ENCODE measurements around the gene AFF3.
A peak's percentile ranks its signal among the peaks of the same experiment; 100 is the strongest.
"Not testable (repeated sequence)": the region's sequence is repeated elsewhere in the genome, so short reads cannot be mapped to it uniquely, and the experiment has no call there.

AFF3 gene

GRCh38 chr2:99802734-99803133, 339.7 kb downstream of the AFF3 start:
- DNase-seq, result no peak

DNA sequence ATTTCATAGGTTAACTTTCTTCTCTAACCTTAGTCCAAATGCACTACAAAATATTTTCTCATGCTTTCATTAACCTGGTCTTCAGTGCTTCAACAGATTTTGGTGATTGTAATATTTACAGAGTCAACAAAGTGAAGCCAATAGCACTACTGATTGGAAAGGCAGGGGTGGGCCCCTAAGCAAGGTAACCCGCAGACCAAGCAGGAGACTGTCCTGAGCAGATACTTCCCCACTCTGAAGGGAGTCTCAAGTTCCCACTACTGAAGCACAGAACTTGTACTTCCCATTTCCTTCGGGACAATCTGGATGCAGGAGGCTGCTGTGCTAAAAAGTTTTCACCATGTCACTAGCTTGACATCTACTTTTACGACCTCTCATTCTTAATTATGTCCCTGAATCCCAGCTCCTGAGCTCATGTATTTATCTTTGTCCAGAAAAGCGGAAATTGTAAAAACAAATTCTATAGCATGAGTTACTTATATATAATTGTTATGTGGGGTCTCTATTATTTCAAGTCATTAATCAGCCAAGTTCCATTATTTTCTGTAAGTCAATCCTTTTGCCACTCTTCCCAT, 341.0 kb downstream of the AFF3 start:
- DNase-seq, result no peak

DNA sequence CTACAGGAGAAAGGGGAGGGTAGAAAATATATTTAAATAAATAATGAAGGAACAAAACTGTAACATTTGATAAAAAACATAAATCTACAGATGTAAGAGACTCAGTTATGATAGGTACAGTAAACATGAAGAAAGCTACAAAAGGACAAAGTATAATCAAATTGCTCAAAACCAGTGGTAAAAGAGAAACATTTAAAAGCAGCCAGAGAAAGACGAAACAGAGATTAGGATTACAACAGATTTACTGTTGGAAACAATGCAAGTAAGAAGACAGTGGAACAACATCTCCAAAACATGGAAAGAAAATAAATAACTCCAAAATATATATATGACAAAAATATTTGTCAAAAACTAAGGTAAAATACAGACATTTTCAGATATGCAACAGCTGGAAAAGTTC, 344.9 kb downstream of the AFF3 start:
- DNase-seq, result no peak

- DNase-seq, result no peak
These were observed 348.0 kb downstream of the AFF3 start for GRCh38 chr2:99794414-99794813.

DNA sequence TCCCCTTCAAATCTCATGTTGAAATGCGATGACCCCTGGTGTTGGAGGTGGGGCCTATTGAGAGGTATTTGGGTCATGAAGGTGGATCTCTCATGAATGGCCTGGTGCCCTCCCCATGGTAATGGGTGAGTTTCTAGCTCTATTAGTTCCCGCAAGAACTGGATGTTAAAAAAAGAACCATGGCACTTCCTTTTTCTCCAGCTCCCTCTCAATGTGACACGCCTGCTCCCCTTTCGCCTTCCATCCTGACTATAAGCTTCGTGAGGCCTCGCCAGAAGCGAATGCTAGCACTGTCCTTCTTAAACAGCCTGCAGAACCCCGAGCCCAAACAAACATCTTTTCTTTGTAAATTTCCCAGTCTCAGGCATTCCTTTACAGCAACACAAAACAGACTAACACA, 349.4 kb downstream of the AFF3 start:
- no peak for DNase-seq

GRCh38 chr2:99789849-99790248, 352.5 kb downstream of the AFF3 start:
- no peak for DNase-seq

DNA sequence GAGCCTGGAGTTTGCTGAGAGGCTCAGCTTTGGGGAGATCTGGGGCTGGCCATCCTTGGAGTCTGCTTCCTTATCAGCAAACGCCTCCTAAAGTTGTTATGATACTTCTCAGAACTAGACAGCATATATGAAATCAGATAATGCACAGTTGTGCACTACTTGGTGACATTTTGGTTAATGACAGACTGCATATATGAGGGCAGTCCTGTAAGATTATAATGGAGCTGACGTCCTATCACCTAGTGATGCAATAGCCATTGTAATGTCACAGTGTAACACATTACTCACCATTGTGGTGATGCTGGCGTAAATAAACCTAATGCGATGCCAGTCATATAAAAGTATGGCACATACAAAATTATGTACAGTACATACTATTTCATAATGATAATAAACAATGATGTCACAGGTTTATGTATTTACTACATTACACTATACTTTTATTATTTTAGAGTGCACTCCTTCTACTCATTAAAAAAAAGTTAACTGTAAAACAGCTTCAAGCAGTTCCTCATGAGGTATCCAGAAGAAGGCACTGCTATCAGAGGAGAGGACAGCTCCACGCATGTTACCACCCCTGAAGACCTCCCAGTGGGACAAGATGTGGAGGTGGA, 354.5 kb downstream of the AFF3 start:
- DNase-seq, result no peak

DNA sequence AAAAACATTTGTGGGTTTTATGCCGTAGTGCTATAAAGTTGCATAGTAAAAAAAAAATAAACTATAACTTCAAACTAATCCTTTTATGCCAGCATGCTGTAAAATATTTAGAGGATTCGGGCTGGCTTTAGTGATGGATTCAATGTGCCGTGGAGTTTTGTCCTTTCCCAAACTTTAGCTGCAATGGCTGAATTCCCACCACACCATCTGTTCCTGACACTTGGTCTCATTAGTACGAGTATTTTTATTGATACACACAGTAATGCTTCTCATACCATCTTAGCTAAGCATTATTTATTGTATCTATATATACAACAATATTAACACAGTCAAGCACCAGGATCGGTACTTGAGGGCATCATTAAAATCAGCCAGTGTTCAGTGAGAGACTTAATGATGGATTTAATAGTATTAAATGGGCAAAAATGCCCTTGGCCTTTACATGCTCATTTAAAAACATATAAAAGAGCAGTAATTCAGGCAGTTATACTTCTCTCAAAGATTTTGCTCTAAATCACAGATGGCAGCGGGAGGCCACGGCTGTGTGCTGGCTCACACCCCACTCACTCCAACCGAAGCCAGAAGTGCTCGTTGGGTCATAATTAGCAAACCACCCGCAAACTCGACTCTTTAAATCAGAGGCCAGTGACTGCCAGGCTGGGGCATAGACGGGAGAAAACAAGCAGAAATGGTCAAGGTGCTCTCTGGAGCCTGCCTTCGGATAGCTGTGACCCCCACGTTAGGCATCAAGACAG, 355.6 kb downstream of the AFF3 start:
- no peak for DNase-seq

DNA sequence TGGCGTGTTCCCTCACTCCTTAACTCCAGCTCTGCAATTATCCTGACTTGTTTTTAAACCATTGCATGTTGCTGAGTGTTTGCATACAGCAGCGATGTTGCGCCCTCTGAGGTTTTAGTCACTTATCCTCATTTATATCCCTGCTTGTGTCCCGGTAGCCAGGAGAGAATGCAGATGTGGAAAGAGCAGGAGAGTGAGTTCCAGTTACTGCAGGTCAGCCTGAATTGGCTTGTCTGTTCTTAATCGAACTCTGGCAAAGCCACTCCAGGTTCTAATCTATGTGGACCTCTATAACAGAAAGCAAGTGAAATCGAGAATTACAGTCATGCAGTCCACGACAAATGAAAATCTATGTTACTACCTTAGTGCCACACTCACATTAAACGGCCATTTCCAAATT, 357.4 kb downstream of the AFF3 start:
- DNase-seq, result no peak

DNA sequence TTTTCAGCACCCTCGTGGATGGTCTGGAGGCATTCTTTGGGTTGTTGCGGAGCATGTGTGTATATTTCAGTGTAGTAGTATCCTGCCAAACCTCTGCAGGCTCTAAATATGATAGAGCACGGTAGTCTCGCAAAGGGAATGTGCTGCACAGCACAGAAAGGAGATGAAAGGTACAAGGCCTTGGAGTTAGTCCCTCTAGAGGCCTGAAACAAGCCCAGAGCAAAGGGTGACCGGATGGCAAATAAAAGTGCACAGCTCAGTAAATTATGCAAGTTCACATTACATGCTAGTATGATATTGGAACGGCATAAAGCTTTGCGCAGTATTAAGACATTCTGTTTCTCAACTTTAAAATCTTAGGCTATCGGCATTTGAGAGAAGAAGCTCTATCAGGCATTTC, 358.1 kb downstream of the AFF3 start:
- DNase-seq, result no peak

- DNase-seq, result no peak
These were observed 362.1 kb downstream of the AFF3 start for GRCh38 chr2:99780276-99780675.

- DNase-seq, result no peak
These were observed 363.1 kb downstream of the AFF3 start for GRCh38 chr2:99779276-99779675.

DNA sequence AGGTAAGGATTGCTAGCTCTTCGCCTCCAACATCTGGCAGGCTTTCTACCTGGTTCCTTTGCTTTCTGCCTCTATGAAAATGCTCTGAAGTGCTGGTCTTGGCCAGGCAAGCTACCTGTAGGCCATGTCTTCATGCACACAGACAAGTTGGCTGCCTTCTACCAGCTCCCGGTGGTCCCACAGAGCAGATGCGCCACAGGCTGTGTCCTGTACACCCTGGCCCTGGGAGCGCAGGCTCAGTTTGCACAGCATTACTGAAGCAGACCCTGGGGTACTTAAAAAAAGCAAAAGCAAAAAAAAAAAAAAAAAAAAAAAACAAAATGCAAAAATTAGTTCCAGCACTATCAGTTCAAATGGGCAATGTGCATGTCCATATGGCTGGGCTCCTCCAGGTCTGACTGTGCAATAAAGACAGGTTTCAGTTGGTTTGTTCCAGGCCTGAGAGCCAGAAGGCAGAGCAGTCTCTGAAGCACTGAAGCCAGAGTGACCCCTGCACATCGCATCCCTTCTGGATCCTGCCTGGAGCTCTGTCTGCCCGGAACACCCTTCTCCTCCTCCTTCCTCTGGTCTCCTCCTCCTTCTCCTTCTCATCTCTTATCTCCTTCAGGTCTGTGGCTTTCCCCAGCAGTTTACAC, 364.6 kb downstream of the AFF3 start:
- no peak for DNase-seq

DNA sequence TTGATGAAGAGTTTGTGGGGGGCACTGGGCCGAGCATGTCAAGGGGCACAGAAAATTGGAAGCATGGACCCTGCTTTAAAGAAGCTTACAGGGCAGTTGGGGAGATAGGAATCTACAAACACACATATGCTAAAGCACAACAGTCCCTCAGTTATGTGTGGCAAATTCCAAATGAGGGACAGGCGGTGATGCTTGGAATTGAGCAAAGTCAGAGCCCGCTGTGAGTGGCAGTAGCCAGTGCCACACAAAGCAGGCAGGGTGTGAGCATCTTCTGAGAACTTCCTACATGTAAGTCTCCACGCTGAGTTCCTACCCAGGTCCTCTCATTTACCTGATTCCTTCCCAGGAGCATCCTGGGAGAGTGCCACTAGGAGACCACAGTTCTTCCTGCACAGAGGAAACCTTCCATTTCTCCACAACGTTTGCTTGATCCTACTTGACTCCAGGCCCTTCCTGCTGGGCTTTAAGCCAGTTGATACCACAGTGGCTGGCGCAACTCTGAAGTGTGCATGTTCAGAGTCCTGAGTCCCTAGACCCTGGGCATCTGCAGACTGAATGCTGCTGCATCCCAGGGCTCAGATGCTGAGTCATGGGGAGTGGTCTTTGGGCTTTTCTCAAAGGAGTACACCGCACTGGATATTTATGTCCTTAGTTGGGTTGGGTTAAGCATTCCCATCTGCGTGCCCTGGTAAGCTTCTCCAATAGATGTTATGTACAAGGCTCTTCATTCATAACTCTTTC, 365.3 kb downstream of the AFF3 start:
- no peak for DNase-seq

DNA sequence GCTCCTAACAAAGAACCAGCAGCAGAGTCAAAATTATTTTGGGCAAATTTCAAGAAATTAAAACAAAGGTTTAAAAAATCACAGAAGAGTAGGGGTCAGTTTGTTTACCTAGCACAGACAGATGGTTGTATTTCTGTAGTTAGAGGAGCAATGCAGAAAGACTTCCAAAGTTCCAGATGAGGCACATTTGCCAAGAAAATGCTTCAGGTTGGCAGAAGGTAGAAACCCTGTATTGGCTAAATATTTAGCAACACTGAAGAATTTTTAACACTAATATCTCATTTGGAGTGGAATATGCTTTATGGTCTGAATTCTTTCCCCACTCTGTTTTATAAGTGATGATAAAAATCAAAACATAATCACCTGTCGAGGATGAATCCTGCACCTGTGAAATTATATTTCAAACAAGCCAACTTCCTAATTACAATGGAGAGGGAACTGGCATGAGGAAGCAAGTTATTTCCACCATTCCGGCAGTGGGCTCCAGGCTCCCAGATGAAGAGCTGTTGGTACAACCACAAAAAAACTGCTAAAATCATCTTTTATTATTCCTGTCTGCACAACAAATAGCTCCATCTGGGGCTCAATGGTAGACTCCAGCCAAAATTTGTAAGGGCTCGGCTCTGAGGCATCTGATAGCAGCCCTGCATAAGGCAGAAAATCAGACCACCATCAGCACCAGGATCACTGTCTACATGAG, 366.0 kb downstream of the AFF3 start:
- no peak for DNase-seq

GRCh38 chr2:99775585-99775984, 366.8 kb downstream of the AFF3 start:
- DNase-seq, result no peak

- not testable (repeated sequence) for DNase-seq
These were observed 368.7 kb downstream of the AFF3 start for GRCh38 chr2:99773642-99774041.

DNA sequence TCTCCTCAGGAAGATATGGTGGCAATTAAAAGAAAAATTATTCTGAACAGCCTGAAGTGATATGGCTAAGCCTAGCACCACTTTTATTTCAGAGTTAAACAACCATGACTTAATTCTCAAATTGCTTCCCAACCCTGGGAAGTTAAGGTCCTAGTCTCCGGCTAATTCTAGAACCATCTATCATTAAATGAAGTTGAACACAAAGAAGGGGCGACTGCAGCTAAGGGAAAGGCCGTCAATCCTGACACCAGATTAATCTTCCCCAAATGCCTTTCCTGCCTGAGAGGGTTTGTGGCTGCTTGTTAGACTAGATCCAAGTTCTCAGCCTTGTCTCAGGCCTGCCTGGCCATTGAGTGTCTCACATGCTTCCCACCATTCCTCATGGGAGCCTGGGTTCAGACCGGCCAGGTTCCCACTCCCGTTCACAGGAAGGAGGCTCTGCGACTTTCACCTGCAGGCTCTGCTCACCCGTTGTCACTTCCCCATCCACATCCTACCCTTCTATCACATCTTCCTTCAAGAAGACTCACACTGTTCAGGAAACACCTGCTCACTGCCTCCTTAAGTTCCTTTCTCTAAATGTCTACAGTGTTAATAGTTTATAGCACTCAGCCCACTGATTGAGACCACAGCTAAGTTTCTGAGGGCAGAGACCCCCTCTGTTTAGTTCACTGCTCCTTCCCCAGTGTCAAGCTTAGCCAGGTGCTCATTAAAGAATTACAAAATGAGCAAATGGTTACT, 369.6 kb downstream of the AFF3 start:
- DNase-seq, result no peak

DNA sequence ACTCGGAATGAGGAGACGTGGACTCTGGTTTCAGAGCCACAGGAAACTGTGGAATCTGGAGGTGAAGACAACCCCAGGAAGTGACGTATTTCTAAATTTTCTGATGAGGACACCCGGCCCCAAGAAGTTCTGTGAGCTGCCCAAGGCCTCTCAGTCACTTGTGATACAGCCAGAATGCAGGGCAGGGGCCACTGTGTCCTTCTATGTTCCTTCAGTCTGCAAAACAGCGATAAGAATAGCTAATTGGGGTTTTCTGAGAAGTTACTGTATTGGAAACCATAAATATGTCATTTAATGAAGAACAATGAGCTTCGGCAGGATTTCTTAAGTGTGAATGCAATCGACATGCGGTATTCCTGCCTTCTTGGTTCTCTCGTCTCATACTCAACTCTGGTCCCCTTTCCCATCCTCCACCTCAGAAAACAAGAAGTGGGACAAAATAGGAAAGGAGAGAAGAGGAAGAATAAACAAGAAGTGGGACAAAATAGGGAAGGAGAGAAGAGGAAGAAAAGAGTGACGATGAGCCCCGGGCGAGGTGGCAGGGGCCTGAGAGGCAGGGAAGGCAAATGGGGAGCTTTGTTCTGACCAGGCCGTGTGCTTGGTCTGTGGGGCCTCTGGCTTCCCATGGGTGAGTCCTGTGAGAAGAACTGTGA, 370.6 kb downstream of the AFF3 start:
- DNase-seq, result peak in 10 of 51 donors; percentile 6 to 29 (median 10)

- DNase-seq, result no peak
These were observed 371.5 kb downstream of the AFF3 start for GRCh38 chr2:99770876-99771275.
